GM19328 (cell line): ENCODE data around the gene TUBGCP3.
"Not testable (repeated sequence)": the region's sequence is repeated elsewhere in the genome, so short reads cannot be mapped to it uniquely, and the experiment has no call there.

ENCODE experiments used
- ATAC-seq: cut with Tn5 transposase; IDR thresholded peaks from one replicate; pipeline ENCODE4 v1.9.1; 2021; ENCODE audit warnings: mild to moderate bottlenecking, moderate library complexity; ENCODE audit not compliant: unreplicated experiment

The TUBGCP3 gene

GRCh38 chr13:112587764-112588489 lies at the start of gene TUBGCP3:
Gene TUBGCP3 (minus strand): TSS chr13:112588153. CDS start chr13:112587980, 173 bp downstream.
- ATAC-seq, result peak; percentile 70

- ATAC-seq, result no peak
Measured at GRCh38 chr13:112637017-112637801, 49.3 kb upstream of the TUBGCP3 start.

GRCh38 chr13:112636401-112636975 lies 48.5 kb upstream of the TUBGCP3 start:
- no peak for ATAC-seq

- ATAC-seq, result no peak
Measured at GRCh38 chr13:112635323-112635722, 47.4 kb upstream of the TUBGCP3 start.

- no peak for ATAC-seq
Measured at GRCh38 chr13:112634102-112634501, 46.1 kb upstream of the TUBGCP3 start.

GRCh38 chr13:112630226-112630625 lies 42.3 kb upstream of the TUBGCP3 start:
- ATAC-seq, result not testable (repeated sequence)

- no peak for ATAC-seq
Measured at GRCh38 chr13:112629161-112629560, 41.2 kb upstream of the TUBGCP3 start.

GRCh38 chr13:112627613-112628012 lies 39.7 kb upstream of the TUBGCP3 start:
- ATAC-seq, result not testable (repeated sequence)

- ATAC-seq, result no peak
Measured at GRCh38 chr13:112627161-112627560, 39.2 kb upstream of the TUBGCP3 start.

GRCh38 chr13:112626761-112627160 lies 38.8 kb upstream of the TUBGCP3 start:
- ATAC-seq, result no peak

GRCh38 chr13:112626124-112626523 lies 38.2 kb upstream of the TUBGCP3 start:
- ATAC-seq, result no peak

GRCh38 chr13:112625698-112626097 lies 37.7 kb upstream of the TUBGCP3 start:
- no peak for ATAC-seq

- no peak for ATAC-seq
Measured at GRCh38 chr13:112624602-112625430, 36.9 kb upstream of the TUBGCP3 start.

- no peak for ATAC-seq
Measured at GRCh38 chr13:112624040-112624439, 36.1 kb upstream of the TUBGCP3 start.

- no peak for ATAC-seq
Measured at GRCh38 chr13:112623051-112623711, 35.2 kb upstream of the TUBGCP3 start.

- no peak for ATAC-seq
Measured at GRCh38 chr13:112622375-112622774, 34.4 kb upstream of the TUBGCP3 start.

GRCh38 chr13:112619730-112620631 lies 32.0 kb upstream of the TUBGCP3 start:
- no peak for ATAC-seq

GRCh38 chr13:112618501-112618900 lies 30.5 kb upstream of the TUBGCP3 start:
- ATAC-seq, result no peak

- no peak for ATAC-seq
Measured at GRCh38 chr13:112617754-112618375, 29.9 kb upstream of the TUBGCP3 start.
